ENCODE data around the gene UTP18.

Gene UTP18

DNA sequence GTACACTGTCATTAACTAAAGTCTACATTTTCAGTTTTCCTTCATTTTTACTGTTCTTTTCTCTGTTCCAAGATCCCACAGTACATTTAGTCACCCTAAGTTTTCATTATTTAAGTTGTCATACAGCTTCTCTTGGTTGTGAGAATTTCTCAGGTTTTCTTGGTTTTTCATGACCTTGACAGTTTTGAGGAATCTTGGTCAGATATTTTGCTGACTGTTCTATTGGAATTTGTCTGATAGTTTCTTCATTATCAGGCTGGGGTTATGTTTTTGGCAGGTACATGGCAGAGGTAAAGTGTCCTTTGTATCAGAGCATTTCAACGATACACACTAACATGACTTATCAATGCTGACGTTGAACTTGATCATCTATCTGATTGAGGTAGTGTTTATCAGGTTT is 20.1 kb upstream of the UTP18 start:
- Histone ChIP-seq H3K27me3 (replicated peaks) (no peaks in the 10 kb centered on the region), H3K4me3 (ENCODE audit: low read depth, low read length) (no peak overlapping the region), H3K36me3 (replicated peaks) (no peaks in the 10 kb centered on the region), H3K27ac (no peak overlapping the region)
- no peak for DNase-seq
- TF ChIP-seq, protein P1, sequence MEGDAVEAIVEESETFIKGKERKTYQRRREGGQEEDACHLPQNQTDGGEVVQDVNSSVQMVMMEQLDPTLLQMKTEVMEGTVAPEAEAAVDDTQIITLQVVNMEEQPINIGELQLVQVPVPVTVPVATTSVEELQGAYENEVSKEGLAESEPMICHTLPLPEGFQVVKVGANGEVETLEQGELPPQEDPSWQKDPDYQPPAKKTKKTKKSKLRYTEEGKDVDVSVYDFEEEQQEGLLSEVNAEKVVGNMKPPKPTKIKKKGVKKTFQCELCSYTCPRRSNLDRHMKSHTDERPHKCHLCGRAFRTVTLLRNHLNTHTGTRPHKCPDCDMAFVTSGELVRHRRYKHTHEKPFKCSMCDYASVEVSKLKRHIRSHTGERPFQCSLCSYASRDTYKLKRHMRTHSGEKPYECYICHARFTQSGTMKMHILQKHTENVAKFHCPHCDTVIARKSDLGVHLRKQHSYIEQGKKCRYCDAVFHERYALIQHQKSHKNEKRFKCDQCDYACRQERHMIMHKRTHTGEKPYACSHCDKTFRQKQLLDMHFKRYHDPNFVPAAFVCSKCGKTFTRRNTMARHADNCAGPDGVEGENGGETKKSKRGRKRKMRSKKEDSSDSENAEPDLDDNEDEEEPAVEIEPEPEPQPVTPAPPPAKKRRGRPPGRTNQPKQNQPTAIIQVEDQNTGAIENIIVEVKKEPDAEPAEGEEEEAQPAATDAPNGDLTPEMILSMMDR (IDR thresholded peaks at IDR 0.05; ENCODE audit: low read depth, low read length, missing control alignments) = no peak
- in situ Hi-C loops (cut with HindIII; ENCODE audit: low pct_ligation_motif_present, low sequenced_read_pairs) = no loop called here

GRCh38 chr17:51244041-51244440 is 16.3 kb upstream of the UTP18 start:
- in situ Hi-C loops (cut with HindIII; ENCODE audit: low pct_ligation_motif_present, low sequenced_read_pairs) = no loop called here
- no peak overlapping the region for H3K27ac ChIP-seq
- H3K27me3 ChIP-seq (replicated peaks) = no peaks in the 10 kb centered on the region
- H3K36me3 ChIP-seq (replicated peaks) = no peaks in the 10 kb centered on the region
- no peak for DNase-seq
- TF ChIP-seq, protein P1 (IDR thresholded peaks at IDR 0.05; ENCODE audit: low read depth, low read length, missing control alignments) = no peak
- H3K4me3 ChIP-seq (ENCODE audit: low read depth, low read length) = no peak overlapping the region

- Histone ChIP-seq H3K36me3 (replicated peaks) (no peaks in the 10 kb centered on the region), H3K27me3 (replicated peaks) (no peaks in the 10 kb centered on the region), H3K4me3 (ENCODE audit: low read depth, low read length) (no peak overlapping the region), H3K27ac (no peak overlapping the region)
- TF ChIP-seq, protein P1 (IDR thresholded peaks at IDR 0.05; ENCODE audit: low read depth, low read length, missing control alignments) = no peak
- DNase-seq = no peak
- in situ Hi-C loops (cut with HindIII; ENCODE audit: low pct_ligation_motif_present, low sequenced_read_pairs) = no loop called here
Observed at GRCh38 chr17:51245535-51245934, 14.8 kb upstream of the UTP18 start.

DNA sequence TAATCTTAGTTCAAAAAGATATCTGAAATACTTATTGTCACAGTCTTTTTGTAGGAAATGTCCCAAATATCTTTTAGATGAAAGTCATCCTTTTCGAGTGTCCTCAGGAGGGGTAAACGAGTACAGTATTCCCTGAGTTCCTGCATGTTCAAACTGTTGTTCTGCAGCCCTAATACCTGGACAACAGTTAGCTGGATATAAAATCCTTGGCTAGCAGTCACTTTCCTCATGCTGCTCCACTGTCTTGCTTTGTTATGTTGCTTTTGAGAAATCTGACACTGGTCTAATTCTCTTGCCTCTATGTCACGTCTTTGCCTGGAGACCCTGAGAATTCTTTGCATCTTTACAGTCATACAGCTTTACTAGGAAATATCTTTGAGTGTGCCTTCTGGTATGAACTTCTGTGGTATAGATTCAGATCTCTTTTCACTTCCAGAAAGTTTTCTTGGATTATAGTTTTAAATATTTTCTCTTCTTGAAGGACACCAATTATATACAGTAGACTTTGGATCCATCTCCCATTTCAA is 10.0 kb upstream of the UTP18 start:
- DNase-seq = peak; percentile 40
- in situ Hi-C loops (cut with HindIII; ENCODE audit: low pct_ligation_motif_present, low sequenced_read_pairs) = no loop called here
- H3K36me3 ChIP-seq (replicated peaks) = no peaks in the 10 kb centered on the region
- H3K27ac ChIP-seq = peak overlapping the region; percentile 44
- TF ChIP-seq, protein P1 (IDR thresholded peaks at IDR 0.05; ENCODE audit: low read depth, low read length, missing control alignments) = no peak
- no peaks in the 10 kb centered on the region for H3K27me3 ChIP-seq (replicated peaks)
- no peak overlapping the region for H3K4me3 ChIP-seq (ENCODE audit: low read depth, low read length)

GRCh38 chr17:51251010-51251409 is 9.3 kb upstream of the UTP18 start:
- in situ Hi-C loops (cut with HindIII; ENCODE audit: low pct_ligation_motif_present, low sequenced_read_pairs) = no loop called here
- no peak overlapping the region for H3K4me3 ChIP-seq (ENCODE audit: low read depth, low read length)
- peak overlapping the region; percentile 44 for H3K27ac ChIP-seq
- no peaks in the 10 kb centered on the region for H3K27me3 ChIP-seq (replicated peaks)
- no peak for DNase-seq
- no peaks in the 10 kb centered on the region for H3K36me3 ChIP-seq (replicated peaks)
- TF ChIP-seq, protein P1 (IDR thresholded peaks at IDR 0.05; ENCODE audit: low read depth, low read length, missing control alignments) = no peak

DNA sequence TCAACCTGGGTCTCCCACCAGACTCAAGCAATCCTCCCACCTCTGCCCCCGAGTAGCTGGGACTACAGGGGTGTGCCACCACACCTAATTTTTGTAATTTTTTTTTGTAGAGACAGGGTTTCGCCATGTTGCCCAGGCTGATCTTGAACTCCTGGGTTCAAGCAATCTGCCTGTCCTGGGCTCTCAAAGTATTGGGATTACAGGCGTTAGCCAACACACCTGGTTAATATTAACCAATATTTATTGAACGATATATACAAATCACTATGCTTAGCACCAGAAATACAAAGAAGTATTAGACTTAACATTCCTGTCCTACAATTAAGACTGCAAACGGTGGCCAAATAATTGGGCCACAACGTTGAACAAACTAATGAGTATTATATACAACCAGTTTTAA is 4.7 kb upstream of the UTP18 start:
- H3K27me3 ChIP-seq (replicated peaks) = no peaks in the 10 kb centered on the region
- no peak overlapping the region for H3K27ac ChIP-seq
- TF ChIP-seq, protein P1 (IDR thresholded peaks at IDR 0.05; ENCODE audit: low read depth, low read length, missing control alignments) = no peak
- no peaks in the 10 kb centered on the region for H3K36me3 ChIP-seq (replicated peaks)
- in situ Hi-C loops (cut with HindIII; ENCODE audit: low pct_ligation_motif_present, low sequenced_read_pairs) = no loop called here
- H3K4me3 ChIP-seq (ENCODE audit: low read depth, low read length) = no peak overlapping the region
- DNase-seq = no peak
